Measurements from ENCODE around the gene ROBO1. TPM values are rescaled to one million over a fixed set of nuclear protein-coding genes. Genes with fewer than 3 reads are reported as not detected.

The ROBO1 gene
- total RNA-seq, 1 donor from 2014 or later = 7.1 TPM

DNA sequence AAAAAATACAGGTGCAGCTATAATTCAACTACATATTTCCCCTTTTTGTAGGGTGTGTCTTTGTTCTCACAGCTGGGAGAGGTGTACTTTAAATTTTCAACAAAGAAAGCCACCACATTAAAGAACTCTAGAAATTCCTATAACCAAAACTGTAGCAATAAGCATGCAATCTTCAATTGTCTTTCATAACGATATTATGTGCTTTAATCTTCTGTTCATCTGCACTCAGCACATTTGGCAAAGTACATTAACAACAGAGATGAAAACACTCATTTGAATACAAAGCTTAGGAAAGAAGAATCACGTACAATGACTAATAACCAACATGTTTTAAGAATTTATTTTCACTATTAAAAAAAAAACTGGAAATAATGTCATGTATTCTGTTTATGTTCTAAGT, 1025.8 kb downstream of the ROBO1 start:
- no peaks in the 10 kb centered on the region for H3K36me3 ChIP-seq

DNA sequence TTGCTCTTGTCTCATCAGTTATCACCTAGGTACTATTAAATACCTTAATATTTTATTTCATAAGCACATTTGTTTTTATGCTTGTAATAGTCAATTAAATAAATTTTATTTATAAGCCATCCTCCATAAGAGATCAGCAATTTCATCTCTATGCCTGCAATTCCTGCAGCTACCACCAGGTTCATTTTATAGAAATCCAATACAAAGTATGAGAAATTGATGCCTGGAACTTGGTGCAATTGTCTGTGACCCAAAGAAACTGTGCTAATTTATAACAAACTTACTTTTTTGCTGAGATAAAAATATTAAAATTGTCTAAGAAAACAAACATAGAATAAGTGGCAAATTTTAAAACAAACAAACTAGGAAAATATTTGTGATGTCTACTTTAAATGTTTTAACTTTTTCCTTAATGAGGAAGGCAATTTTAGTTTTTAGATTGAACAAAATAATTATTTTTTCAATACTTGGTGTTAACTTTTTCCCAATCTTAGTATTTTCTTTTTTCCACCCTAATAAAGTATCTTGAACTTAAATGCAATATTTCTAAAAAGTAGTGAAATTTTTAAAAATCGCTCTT, 1026.6 kb downstream of the ROBO1 start:
- peaks cover 16% of the 10 kb centered on the region for H3K4me1 ChIP-seq
- H3K9me3 ChIP-seq (replicated peaks) = no peaks in the 10 kb centered on the region
- no peak for DNase-seq
- intact Hi-C loops (cut with micrococcal nuclease) = no loop called here
- H3K4me3 ChIP-seq = no peak overlapping the region
- no peaks in the 10 kb centered on the region for H3K36me3 ChIP-seq
- TF ChIP-seq, protein P1, sequence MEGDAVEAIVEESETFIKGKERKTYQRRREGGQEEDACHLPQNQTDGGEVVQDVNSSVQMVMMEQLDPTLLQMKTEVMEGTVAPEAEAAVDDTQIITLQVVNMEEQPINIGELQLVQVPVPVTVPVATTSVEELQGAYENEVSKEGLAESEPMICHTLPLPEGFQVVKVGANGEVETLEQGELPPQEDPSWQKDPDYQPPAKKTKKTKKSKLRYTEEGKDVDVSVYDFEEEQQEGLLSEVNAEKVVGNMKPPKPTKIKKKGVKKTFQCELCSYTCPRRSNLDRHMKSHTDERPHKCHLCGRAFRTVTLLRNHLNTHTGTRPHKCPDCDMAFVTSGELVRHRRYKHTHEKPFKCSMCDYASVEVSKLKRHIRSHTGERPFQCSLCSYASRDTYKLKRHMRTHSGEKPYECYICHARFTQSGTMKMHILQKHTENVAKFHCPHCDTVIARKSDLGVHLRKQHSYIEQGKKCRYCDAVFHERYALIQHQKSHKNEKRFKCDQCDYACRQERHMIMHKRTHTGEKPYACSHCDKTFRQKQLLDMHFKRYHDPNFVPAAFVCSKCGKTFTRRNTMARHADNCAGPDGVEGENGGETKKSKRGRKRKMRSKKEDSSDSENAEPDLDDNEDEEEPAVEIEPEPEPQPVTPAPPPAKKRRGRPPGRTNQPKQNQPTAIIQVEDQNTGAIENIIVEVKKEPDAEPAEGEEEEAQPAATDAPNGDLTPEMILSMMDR (IDR thresholded peaks at IDR 0.05; ENCODE audit: borderline replicate concordance) = peak; percentile 55
- H3K27ac ChIP-seq (replicated peaks) = no peak overlapping the region
- no peaks in the 10 kb centered on the region for H3K27me3 ChIP-seq (ENCODE audit: low read depth)

More for the DNA sequence above, 1025.8 kb downstream of the ROBO1 start:
- TF ChIP-seq, protein P1 (IDR thresholded peaks at IDR 0.05; ENCODE audit: borderline replicate concordance) = no peak
- Histone ChIP-seq H3K4me1 (peaks cover 16% of the 10 kb centered on the region), H3K4me3 (no peak overlapping the region), H3K27me3 (ENCODE audit: low read depth) (no peaks in the 10 kb centered on the region), H3K9me3 (replicated peaks) (no peaks in the 10 kb centered on the region), H3K27ac (replicated peaks) (no peak overlapping the region)
- no peak for DNase-seq
- intact Hi-C loops (cut with micrococcal nuclease) = no loop called here

DNA sequence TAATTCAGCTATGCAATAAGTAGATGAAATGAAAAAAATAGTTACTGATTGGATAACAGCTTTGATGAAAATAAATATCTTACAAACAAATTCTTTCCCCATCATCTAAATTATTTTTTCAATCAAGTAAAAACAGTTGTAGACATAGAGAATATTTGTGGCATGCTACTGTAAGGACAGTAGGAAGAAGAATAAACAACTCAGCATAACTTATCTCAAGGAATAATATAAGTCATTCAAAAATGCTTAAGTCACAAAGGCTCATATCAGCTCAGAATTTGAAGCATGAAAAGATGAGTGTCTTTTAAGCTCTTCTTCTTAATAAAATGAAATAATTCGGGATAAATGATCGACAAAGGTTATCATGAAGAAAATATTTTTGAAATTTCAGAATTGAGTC, 1029.0 kb downstream of the ROBO1 start:
- no peaks in the 10 kb centered on the region for H3K27me3 ChIP-seq (ENCODE audit: low read depth)
- no peak overlapping the region for H3K4me3 ChIP-seq
- peaks cover 16% of the 10 kb centered on the region for H3K4me1 ChIP-seq
- H3K27ac ChIP-seq (replicated peaks) = peak overlapping the region; percentile 39
- TF ChIP-seq, protein P1 (IDR thresholded peaks at IDR 0.05; ENCODE audit: borderline replicate concordance) = no peak
- DNase-seq = no peak
- intact Hi-C loops (cut with micrococcal nuclease) = no loop called here
- H3K36me3 ChIP-seq = no peaks in the 10 kb centered on the region
- no peaks in the 10 kb centered on the region for H3K9me3 ChIP-seq (replicated peaks)

DNA sequence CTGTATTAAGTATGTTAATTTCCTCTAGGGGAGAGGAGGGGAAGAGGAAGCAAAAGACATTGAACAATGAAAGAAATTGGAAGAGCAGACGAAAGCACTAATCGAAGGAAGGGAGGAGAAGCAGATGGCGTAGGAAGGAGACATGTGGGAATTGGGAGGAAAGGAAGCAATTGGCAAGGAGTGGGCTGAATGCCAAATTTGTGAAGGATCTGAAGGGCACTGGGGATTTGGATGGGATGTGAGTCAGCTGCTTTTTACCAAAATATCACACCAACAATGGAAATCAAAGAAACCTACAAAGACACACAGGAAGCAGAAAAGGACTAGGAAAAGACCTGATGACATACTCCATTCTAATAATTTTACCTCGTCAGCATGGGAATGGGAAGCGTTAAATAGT, 1029.8 kb downstream of the ROBO1 start:
- DNase-seq = no peak

DNA sequence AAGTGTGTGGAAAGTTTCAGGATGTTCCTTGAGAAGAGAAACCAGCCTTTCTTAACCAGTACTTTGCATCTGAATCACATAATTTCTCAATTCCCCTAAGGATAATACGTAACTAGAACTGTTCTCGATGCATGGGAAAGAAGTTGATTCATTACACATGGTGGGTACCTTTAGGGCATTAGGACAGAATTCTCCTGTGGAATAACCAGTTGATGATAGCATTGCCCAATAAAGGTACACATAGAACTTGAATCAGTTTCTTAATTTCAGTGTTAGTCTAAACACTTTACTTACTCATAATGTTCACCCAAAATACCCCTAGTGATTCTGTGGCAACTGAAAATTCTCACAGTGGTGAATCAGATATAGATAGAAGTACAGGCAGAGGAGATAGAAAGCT, 1030.9 kb downstream of the ROBO1 start:
- Histone ChIP-seq H3K4me3 (no peak overlapping the region), H3K36me3 (no peaks in the 10 kb centered on the region), H3K27ac (replicated peaks) (peak overlapping the region; percentile 39), H3K9me3 (replicated peaks) (no peaks in the 10 kb centered on the region), H3K27me3 (ENCODE audit: low read depth) (no peaks in the 10 kb centered on the region), H3K4me1 (peaks cover 16% of the 10 kb centered on the region)
- TF ChIP-seq, protein P1 (IDR thresholded peaks at IDR 0.05; ENCODE audit: borderline replicate concordance) = no peak
- intact Hi-C loops (cut with micrococcal nuclease) = no loop called here
- DNase-seq = no peak

More for the DNA sequence above, 1029.8 kb downstream of the ROBO1 start:
- peaks cover 16% of the 10 kb centered on the region for H3K4me1 ChIP-seq
- TF ChIP-seq, protein P1 (IDR thresholded peaks at IDR 0.05; ENCODE audit: borderline replicate concordance) = no peak
- no peaks in the 10 kb centered on the region for H3K36me3 ChIP-seq
- peak overlapping the region; percentile 3 for H3K4me3 ChIP-seq
- peak overlapping the region; percentile 39 for H3K27ac ChIP-seq (replicated peaks)
- no peaks in the 10 kb centered on the region for H3K9me3 ChIP-seq (replicated peaks)
- H3K27me3 ChIP-seq (ENCODE audit: low read depth) = no peaks in the 10 kb centered on the region
- intact Hi-C loops (cut with micrococcal nuclease) = no loop called here

All from left ventricle myocardium inferior (tissue), 1 donor.